H1 (cell line): ENCODE measurements around the gene FRMD4A. TPM values are rescaled to one million over a fixed set of nuclear protein-coding genes. Genes with fewer than 3 reads are reported as not detected.

Experiments used
- CTCF ChIA-PET: fragments of 300-600 bp; sonication (Branson Sonifier 250); formaldehyde crosslinking; loops from one replicate; lab custom pipeline; 2021; ENCODE audit not compliant: partially characterized antibody; lab: Charles Lee
- POLR2A ChIA-PET: fragments of 300-600 bp; sonication (Branson Sonifier 250); formaldehyde crosslinking; loops from one replicate; lab custom pipeline; 2021; ENCODE audit warnings: inconsistent platforms; ENCODE audit not compliant: partially characterized antibody; lab: Charles Lee
- DNase-seq, 2 experiments: peaks; one replicate each; pipeline versions ENCODE4 v3.0.0 to v3.0.0-alpha.2; 2010 to 2022; ENCODE audit warnings: low spot score in 2 of 2, low read depth in 1 of 2, mixed read lengths in 1 of 2
- FAIRE-seq: peaks from 2 replicates; lab custom pipeline; 2011; peaks lifted over from hg19 to GRCh38; lab: Jason Lieb, UNC
- H2AFZ ChIP-seq: 2 replicates; pipeline ENCODE4 v1.8.1; 2012; ENCODE audit warnings: low read length, inconsistent platforms
- H2AK5ac ChIP-seq: 2 replicates; pipeline ENCODE4 v1.6.1; 2013; ENCODE audit warnings: low read depth, low read length
- H2BK120ac ChIP-seq: replicated peaks from 2 replicates; pipeline ENCODE3; 2013; ENCODE audit warnings: low read depth, low read length, inconsistent platforms
- H2BK12ac ChIP-seq: 2 replicates; pipeline ENCODE4 v1.6.1; 2013; ENCODE audit warnings: low read depth, low read length
- H2BK15ac ChIP-seq: 2 replicates; pipeline ENCODE4 v1.6.1; 2013; ENCODE audit warnings: low read length
- H2BK20ac ChIP-seq: 2 replicates; pipeline ENCODE4 v1.6.1; 2013; ENCODE audit warnings: low read length
- H2BK5ac ChIP-seq: 2 replicates; pipeline ENCODE4 v1.6.1; 2013; ENCODE audit warnings: low read depth, low read length
- H3K14ac ChIP-seq: 2 replicates; pipeline ENCODE4 v1.6.1; 2013; ENCODE audit warnings: inconsistent platforms; ENCODE audit not compliant: insufficient read length
- H3K18ac ChIP-seq: 2 replicates; pipeline ENCODE4 v1.6.1; 2013; ENCODE audit warnings: low read length; ENCODE audit errors: extremely low read depth
- H3K23ac ChIP-seq: 2 replicates; pipeline ENCODE4 v1.6.1; 2013; ENCODE audit warnings: inconsistent platforms; ENCODE audit not compliant: insufficient read length
- H3K23me2 ChIP-seq: 2 replicates; pipeline ENCODE4 v1.6.1; 2013; ENCODE audit warnings: low read depth, low read length
- H3K27ac ChIP-seq: 2 replicates; pipeline ENCODE4 v1.6.1; 2011; ENCODE audit warnings: low read depth, low read length, inconsistent platforms
- H3K27me3 ChIP-seq, 4 experiments: replicated peaks in 1 of 4; 1 replicate in 1 of 4; 2 replicates in 3 of 4; pipeline versions ENCODE4 v1.6.1 to v1.8.1; 2011 to 2013; ENCODE audit warnings: low read length in 3 of 4, mild to moderate bottlenecking in 3 of 4, inconsistent platforms in 2 of 4, mixed read lengths in 2 of 4, moderate library complexity in 1 of 4; ENCODE audit not compliant: control insufficient read depth in 3 of 4, insufficient read depth in 3 of 4; ENCODE audit errors: extremely low read depth in 1 of 4
- H3K36me3 ChIP-seq, 4 experiments: 2 replicates each; pipeline versions ENCODE4 v1.6.1 to v1.8.1; 2011 to 2013; ENCODE audit warnings: mild to moderate bottlenecking in 4 of 4, low read length in 3 of 4, moderate library complexity in 2 of 4, control low read depth in 1 of 4, inconsistent platforms in 1 of 4; ENCODE audit not compliant: insufficient read depth in 4 of 4, control insufficient read depth in 2 of 4
- H3K4ac ChIP-seq: replicated peaks from 2 replicates; pipeline ENCODE3; 2013; ENCODE audit warnings: low read length, low read depth, mixed read lengths, inconsistent platforms; ENCODE audit not compliant: insufficient read length
- H3K4me1 ChIP-seq, 4 experiments: replicated peaks in 1 of 4; 1 replicate in 1 of 4; 2 replicates in 3 of 4; pipeline versions ENCODE4 v1.6.1 to v1.8.1; 2011 to 2013; ENCODE audit warnings: low read length in 3 of 4, inconsistent platforms in 2 of 4, mixed read lengths in 1 of 4; ENCODE audit not compliant: insufficient read depth in 4 of 4, control insufficient read depth in 3 of 4
- H3K4me2 ChIP-seq, 2 experiments: 2 replicates each; pipeline versions ENCODE4 v1.6.1 to v1.8.1; 2011 to 2013; ENCODE audit warnings: low read depth in 2 of 2, low read length in 2 of 2, control low read depth in 1 of 2, inconsistent platforms in 1 of 2, mild to moderate bottlenecking in 1 of 2; ENCODE audit not compliant: insufficient read depth in 1 of 2
- H3K4me3 ChIP-seq, 4 experiments: fragments of 200-600, 300-600 bp in 1 of 4; sonication (generic), shearing (Covaris generic), sonication (Bioruptor Twin) in 1 of 4; 2 replicates each; pipeline versions ENCODE4 v1.5.1 to v1.8.1; 2011 to 2016; ENCODE audit warnings: low read length in 4 of 4, low read depth in 3 of 4, control low read depth in 2 of 4, inconsistent platforms in 2 of 4, mild to moderate bottlenecking in 2 of 4, mixed read lengths in 1 of 4, moderate library complexity in 1 of 4; ENCODE audit not compliant: insufficient read depth in 2 of 4; ENCODE audit errors: extremely low read depth in 1 of 4
- H3K56ac ChIP-seq: replicated peaks from 2 replicates; pipeline ENCODE3; 2013; ENCODE audit warnings: low read depth, mild to moderate bottlenecking, mixed read lengths, low read length, inconsistent platforms; ENCODE audit not compliant: insufficient read length
- H3K79me1 ChIP-seq: 2 replicates; pipeline ENCODE4 v1.6.1; 2013; ENCODE audit warnings: low read depth, low read length, control low read depth
- H3K79me2 ChIP-seq, 2 experiments: 2 replicates each; pipeline versions ENCODE4 v1.6.1 to v1.8.1; 2012 to 2013; ENCODE audit warnings: low read length in 2 of 2, mild to moderate bottlenecking in 2 of 2, inconsistent platforms in 1 of 2; ENCODE audit not compliant: insufficient read depth in 2 of 2, control insufficient read depth in 1 of 2
- H3K9ac ChIP-seq, 4 experiments: replicated peaks in 1 of 4; 1 replicate in 1 of 4; 2 replicates in 3 of 4; pipeline versions ENCODE4 v1.6.1 to v1.8.1; 2011 to 2013; ENCODE audit warnings: low read depth in 3 of 4, low read length in 3 of 4, control low read depth in 2 of 4, mild to moderate bottlenecking in 2 of 4, moderate library complexity in 2 of 4, inconsistent platforms in 1 of 4; ENCODE audit errors: extremely low read depth in 1 of 4
- H3K9me3 ChIP-seq, 2 experiments: 2 replicates each; pipeline versions ENCODE4 v1.6.1 to v1.8.1; 2012 to 2013; ENCODE audit warnings: mild to moderate bottlenecking in 2 of 2, moderate library complexity in 2 of 2, control low read depth in 1 of 2, inconsistent platforms in 1 of 2, low read depth in 1 of 2, low read length in 1 of 2, mixed read lengths in 1 of 2; ENCODE audit not compliant: insufficient read depth in 2 of 2
- H4K20me1 ChIP-seq, 2 experiments: replicated peaks in 1 of 2; 2 replicates each; pipeline versions ENCODE3 to v1.8.1; 2011 to 2013; ENCODE audit warnings: inconsistent platforms in 2 of 2, low read length in 2 of 2, mild to moderate bottlenecking in 1 of 2; ENCODE audit not compliant: insufficient read depth in 2 of 2, control insufficient read depth in 1 of 2
- H4K5ac ChIP-seq: 2 replicates; pipeline ENCODE4 v1.6.1; 2013; ENCODE audit warnings: low read length, low read depth, mixed read lengths, inconsistent platforms; ENCODE audit not compliant: insufficient read length
- H4K8ac ChIP-seq: 2 replicates; pipeline ENCODE4 v1.8.0; 2013; ENCODE audit warnings: mild to moderate bottlenecking, moderate library complexity, low read length, inconsistent platforms; ENCODE audit not compliant: insufficient read depth; ENCODE audit errors: extremely low read depth
- H4K91ac ChIP-seq: replicated peaks from 2 replicates; pipeline ENCODE3; 2013; ENCODE audit warnings: low read length, mixed read lengths, inconsistent platforms; ENCODE audit not compliant: insufficient read length
- BRCA1 ChIP-seq: IDR thresholded peaks from 2 replicates; pipeline ENCODE4 v1.6.1; 2012; ENCODE audit warnings: low read depth, low read length, improper control_type of control experiment
- EGR1 ChIP-seq: IDR thresholded peaks from 2 replicates; pipeline ENCODE4 v1.6.1; 2011; ENCODE audit warnings: low read depth, low read length, borderline replicate concordance
- POLR2A ChIP-seq, 2 experiments: IDR thresholded peaks; 1 replicate in 1 of 2; 2 replicates in 1 of 2; pipeline ENCODE4 v1.6.1; 2011; ENCODE audit warnings: low read depth in 2 of 2, low read length in 2 of 2, mild to moderate bottlenecking in 2 of 2; ENCODE audit errors: control extremely low read depth in 1 of 2
- RXRA ChIP-seq: IDR thresholded peaks from 2 replicates; pipeline ENCODE4 v1.6.1; 2011; ENCODE audit warnings: low read depth, mild to moderate bottlenecking, low read length, moderate library complexity; ENCODE audit not compliant: insufficient read depth
- TBP ChIP-seq: IDR thresholded peaks from 2 replicates; pipeline ENCODE4 v1.6.1; 2011; ENCODE audit warnings: low read depth, low read length, improper control_type of control experiment
- WGBS, 2 experiments: shearing (Covaris generic) in 1 of 2; methylation state at CpG; one replicate each; pipeline versions ENCODE4 v1.1.6 to v1.1.7; 2013 to 2015; ENCODE audit warnings: low lambda C conversion rate in 2 of 2, mixed read lengths in 2 of 2, inconsistent platforms in 1 of 2, low coverage in 1 of 2, missing lambda C conversion rate in 1 of 2; ENCODE audit not compliant: insufficient replicate concordance in 2 of 2, insufficient coverage in 1 of 2, insufficient read length in 1 of 2; ENCODE audit errors: extremely low coverage in 1 of 2, missing lambda C conversion rate in 1 of 2; 5-methylcytosine and 5-hydroxymethylcytosine counted together
- polyA plus RNA-seq, 7 experiments: library from polyadenylated mRNA; depleted of rRNA in 3 of 7; stranded (reverse) in 5 of 7; unstranded in 2 of 7; fragments of >200 nt in 5 of 7; fragments of 200-250 nt in 2 of 7; gene quantifications; 1 replicate in 5 of 7; 2 replicates in 1 of 7; 4 replicates in 1 of 7; pipeline versions ENCODE4 v1.2.1 to v1.2.3, GENCODE V29; 2011 to 2013; ENCODE audit warnings: missing spikeins in 2 of 7, mixed read lengths in 2 of 7
- total RNA-seq: library from RNA; stranded (reverse); fragmentation: NEBNext Ultra II Directional; extraction: Animal tissue kit (Norgen Biotek cat#: 25700); gene quantifications from 2 replicates; pipeline ENCODE4 v1.2.1, GENCODE V29; 2021

Gene FRMD4A
- total and polyA plus RNA-seq, 2 of the 8 experiments (the other 6 are each of a cell fraction or from before 2014, with no cell fraction given), result 38.6 to 39.6 TPM

DNA sequence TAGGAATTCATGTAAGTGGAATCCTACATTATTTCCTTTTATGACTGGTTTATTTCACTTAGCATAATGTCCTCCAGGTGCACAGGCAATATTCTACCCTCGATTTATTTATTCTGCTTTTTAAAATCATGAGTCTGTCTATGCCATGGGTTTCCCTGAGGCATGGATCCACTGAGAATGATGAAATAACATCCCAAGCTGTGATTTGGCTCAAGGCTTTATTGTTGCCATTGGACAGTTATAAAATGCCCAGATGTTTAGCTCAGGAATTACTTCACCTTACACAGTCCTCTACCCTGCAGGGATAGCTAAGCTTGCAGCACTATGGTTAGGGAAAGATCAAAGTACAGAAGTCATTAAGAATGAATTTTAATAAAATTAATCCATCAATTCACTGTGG is 219.5 kb downstream of the FRMD4A start:
- ChIA-PET CTCF (interaction anchor here (1.3 to 2.6 kb wide), 2 partner anchors 17 to 282 kb away, joined by 3 to 9 read pairs; no protein-coding TSS in a partner anchor), POLR2A (interaction anchor here (1.2 kb wide), 1 partner anchor 75 kb away, joined by 4 read pairs; no protein-coding TSS in a partner anchor)
- Histone ChIP-seq H3K4me3 (no peak overlapping the region), H3K36me3 (no peaks in the 10 kb centered on the region), H4K8ac (no peak overlapping the region), H3K27me3 (no peaks in the 10 kb centered on the region), H3K23me2 (no peaks in the 10 kb centered on the region), H3K4me1 (no peaks in the 10 kb centered on the region), H4K20me1 (no peaks in the 10 kb centered on the region), H3K9me3 (no peaks in the 10 kb centered on the region), H2BK5ac (no peak overlapping the region), H3K14ac (no peak overlapping the region), H3K79me1 (no peaks in the 10 kb centered on the region), H3K18ac (no peak overlapping the region), H2BK15ac (no peak overlapping the region), H2BK120ac (no peak overlapping the region), H2AK5ac (no peak overlapping the region), H3K27ac (no peak overlapping the region), H2BK20ac (no peak overlapping the region), H3K79me2 (no peaks in the 10 kb centered on the region), H4K5ac (no peak overlapping the region), H2BK12ac (no peak overlapping the region), H3K4ac (no peak overlapping the region), H2AFZ (no peak overlapping the region), H4K91ac (no peak overlapping the region), H3K23ac (no peak overlapping the region), H3K9ac (no peak overlapping the region), H3K56ac (no peak overlapping the region), H3K4me2 (no peak overlapping the region)
- FAIRE-seq, result no peak
- TF ChIP-seq EGR1, result no peak
- TF ChIP-seq BRCA1, result no peak
- TF ChIP-seq RXRA, result no peak
- TF ChIP-seq POLR2A (IDR thresholded peaks at IDR 0.05; ENCODE audit: control extremely low read depth in 1 of 2, low read depth in 2 of 2, low read length in 2 of 2), result no peak
- no peak for TF ChIP-seq TBP
- WGBS, 2 experiments, result 85% methylated on average over 1 of the region's 1 CpG; no CpG with 5 or more reads in 1 of the 2 experiments
- no peak for DNase-seq
